ENCODE data around the gene DDX39A.
A peak's percentile ranks its signal among the peaks of the same experiment; 100 is the strongest.
"Not testable (repeated sequence)": the region's sequence is repeated elsewhere in the genome, so short reads cannot be mapped to it uniquely, and the experiment has no call there.

DDX39A gene

DNA sequence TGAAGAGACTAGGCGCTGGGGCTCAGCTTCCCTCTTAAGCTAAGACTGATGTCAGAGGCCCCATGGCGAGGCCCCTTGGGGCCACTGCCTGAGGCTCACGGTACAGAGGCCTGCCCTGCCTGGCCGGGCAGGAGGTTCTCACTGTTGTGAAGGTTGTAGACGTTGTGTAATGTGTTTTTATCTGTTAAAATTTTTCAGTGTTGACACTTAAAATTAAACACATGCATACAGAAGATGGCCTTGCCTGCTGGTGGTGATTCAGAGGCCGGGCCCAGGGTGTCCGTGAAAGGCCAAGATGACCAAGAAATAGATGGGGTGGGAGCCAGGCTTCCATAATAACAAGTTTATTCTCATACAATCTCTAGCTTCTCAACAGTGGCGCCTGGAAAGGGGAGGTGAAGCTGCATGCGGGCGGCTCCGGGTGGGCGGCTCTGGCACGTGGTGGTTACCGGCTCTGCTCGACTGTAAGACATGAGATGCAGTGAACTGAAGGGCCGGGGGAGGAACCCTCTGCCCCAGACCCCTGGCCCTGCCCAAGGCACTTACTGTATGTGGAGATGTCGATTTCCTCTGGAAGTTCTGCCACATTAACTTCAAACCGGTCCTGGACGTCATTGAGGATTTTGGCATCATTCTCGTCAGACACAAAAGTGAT is 10.5 kb downstream of the DDX39A start:
- no peak for DNase-seq (ENCODE audit: low spot score)

GRCh38 chr19:14407605-14408484 is 11.3 kb downstream of the DDX39A start:
- no peak for DNase-seq (ENCODE audit: low spot score)

GRCh38 chr19:14406645-14407401 is 12.3 kb downstream of the DDX39A start:
- DNase-seq (ENCODE audit: low spot score) = no peak

DNA sequence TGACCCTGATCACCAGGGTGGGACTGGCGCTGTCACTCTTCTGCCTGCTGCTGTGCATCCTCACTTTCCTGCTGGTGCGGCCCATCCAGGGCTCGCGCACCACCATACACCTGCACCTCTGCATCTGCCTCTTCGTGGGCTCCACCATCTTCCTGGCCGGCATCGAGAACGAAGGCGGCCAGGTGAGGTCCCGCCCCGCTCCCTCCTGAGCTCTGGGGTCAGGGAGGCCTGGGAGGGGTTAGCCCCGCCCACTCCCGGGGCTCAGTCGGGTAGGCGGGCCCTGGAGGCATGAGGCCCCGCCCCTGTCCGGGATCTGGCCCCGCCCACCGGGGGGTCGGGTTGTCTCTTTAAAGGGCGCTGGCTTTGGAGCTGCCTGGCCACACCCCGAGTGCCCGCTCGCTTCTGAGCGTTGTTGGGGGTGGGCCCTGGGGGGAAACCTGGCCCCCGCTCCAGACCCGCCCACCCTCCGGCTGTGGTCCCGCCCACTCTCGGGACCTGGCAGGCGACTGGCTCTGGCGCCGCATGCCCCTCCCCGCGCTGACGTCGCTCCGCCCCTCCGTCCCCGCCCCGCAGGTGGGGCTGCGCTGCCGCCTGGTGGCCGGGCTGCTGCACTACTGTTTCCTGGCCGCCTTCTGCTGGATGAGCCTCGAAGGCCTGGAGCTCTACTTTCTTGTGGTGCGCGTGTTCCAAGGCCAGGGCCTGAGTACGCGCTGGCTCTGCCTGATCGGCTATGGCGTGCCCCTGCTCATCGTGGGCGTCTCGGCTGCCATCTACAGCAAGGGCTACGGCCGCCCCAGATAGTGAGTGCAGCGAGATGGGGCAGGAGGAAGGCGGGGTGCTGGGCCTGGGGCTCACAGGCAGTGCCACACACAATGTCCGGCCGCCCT is 13.1 kb downstream of the DDX39A start:
- peak; percentile 67 for DNase-seq (ENCODE audit: low spot score)

DNA sequence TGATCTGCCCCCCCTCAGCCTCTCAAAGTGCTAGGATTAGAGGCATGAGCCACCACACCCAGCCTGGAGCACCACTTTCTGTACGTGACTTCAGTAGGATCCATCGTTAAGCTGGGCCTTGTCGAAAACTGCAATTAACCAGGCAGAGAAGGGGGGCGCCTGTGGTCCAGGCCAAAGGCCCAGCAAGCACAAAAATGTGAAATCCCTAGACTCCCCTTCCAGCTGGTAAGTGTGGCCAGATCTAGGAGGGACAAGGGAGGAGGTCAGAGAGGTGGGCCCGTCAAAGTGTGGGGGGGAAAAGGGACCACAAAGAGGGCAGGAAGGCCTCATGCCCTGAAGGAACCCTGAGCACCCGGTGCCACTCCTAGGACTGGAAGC is 13.8 kb downstream of the DDX39A start:
- DNase-seq (ENCODE audit: low spot score) = no peak

DNA sequence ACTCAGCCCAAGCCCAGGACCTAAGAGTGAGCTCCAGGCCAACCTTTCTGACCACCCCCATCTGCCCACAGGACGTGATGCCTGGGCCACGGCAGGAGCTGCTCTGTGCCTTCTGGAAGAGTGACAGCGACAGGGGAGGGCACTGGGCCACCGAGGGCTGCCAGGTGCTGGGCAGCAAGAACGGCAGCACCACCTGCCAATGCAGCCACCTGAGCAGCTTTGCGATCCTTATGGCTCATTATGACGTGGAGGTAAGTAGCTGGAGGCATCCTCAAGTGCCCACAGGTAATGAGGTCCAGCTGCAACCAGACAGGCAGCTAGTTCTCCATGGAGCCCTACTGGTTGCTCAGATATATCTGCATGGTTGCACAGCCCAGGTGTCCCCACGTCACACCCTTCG is 14.8 kb downstream of the DDX39A start:
- no peak for DNase-seq (ENCODE audit: low spot score)

- DNase-seq (ENCODE audit: low spot score) = not testable (repeated sequence)
Observed at GRCh38 chr19:14403145-14403930, 15.8 kb downstream of the DDX39A start.

GRCh38 chr19:14402332-14403144 is 16.6 kb downstream of the DDX39A start:
- DNase-seq (ENCODE audit: low spot score) = no peak

DNA sequence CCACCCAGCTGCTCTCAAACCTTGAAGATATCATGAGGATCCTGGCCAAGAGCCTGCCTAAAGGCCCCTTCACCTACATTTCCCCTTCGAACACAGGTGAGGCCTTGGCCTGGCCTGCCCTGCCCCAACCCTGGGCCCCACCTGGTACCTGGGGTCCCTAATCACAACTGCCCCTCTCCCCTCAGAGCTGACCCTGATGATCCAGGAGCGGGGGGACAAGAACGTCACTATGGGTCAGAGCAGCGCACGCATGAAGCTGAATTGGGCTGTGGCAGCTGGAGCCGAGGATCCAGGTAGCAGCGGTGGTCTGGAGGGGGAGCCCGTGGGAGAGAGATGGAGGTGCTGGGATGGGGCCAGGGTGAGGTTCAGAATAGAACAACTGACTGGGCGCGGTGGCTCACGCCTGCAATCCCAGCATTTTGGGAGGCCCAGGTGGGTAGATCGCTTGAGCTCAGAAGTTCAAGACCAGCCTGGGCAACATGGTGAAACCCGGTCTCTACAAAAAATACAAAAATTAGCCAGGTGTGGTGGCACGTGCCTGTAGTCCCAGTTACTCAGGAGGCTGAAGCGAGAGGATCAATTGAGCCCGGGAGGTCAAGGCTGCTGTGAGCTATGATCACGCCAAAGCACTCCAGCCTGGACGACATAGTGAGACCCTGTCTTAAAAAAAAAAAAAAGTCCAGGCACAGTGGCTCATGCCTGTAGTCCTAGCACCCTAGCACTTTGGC is 17.5 kb downstream of the DDX39A start:
- DNase-seq (ENCODE audit: low spot score) = no peak

DNA sequence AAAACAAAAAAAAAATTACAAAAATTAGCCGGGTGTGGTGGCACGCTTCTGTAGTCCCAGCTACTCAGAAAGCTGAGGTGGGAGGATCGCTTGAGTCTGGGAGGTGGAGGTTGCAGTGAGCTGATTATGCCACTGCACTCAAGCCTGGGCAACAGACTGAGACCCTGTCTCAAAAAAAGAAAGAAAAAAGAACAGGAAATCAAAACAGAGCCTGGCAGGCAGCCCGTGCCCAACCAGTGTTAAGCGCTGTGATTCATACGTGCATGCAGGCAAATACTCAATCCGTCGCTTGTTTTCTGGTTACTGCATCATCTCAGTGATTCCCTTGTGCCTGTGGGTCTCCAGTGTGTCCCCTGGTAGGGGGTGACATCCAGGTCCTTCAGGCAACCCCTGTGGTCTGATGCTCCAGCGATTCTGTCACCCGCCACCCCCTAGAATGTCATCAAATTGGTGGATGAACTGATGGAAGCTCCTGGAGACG is 18.1 kb downstream of the DDX39A start:
- DNase-seq (ENCODE audit: low spot score) = no peak

DNA sequence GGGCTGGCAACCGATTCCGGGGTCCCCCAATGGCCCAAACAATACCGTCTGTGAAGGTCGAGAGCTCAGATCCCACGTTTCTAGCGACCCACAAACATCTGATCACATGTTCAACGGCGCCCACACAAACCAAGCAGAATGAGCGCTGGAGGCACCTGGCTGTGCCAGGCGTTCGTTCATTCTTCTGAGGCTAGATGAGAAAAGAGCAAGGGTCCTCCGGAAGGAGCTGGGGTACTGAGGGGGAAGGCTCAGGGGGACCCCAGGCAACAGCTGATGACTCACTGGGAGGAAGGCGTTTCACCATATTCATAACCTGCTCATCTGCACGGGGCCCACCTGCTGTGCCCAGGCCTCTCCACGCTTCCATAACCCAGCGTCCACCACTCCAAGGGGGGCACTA is 22.0 kb downstream of the DDX39A start:
- not testable (repeated sequence) for DNase-seq (ENCODE audit: low spot score)

DNA sequence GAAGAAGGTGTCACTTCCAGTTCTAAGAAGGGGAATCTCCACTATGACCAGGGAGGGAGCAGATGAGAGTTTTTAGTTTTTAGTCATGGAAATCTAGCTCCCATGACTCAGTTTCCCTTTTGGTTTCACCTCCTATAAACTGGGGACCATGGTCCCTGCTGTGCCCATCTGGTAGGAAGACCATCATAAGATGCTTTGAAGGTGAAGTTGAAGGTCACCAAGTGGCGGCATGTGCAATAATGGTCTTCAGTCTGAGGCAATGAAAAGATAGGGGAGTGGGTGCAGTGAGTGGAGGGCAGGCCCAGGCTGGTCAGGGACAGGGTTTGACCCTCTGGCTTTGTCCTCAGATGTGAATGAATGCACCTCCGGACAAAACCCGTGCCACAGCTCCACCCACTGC is 22.4 kb downstream of the DDX39A start:
- not testable (repeated sequence) for DNase-seq (ENCODE audit: low spot score)

GRCh38 chr19:14395710-14396336 is 23.3 kb downstream of the DDX39A start:
- DNase-seq (ENCODE audit: low spot score) = no peak

- DNase-seq (ENCODE audit: low spot score) = no peak
Observed at GRCh38 chr19:14395262-14395661, 23.9 kb downstream of the DDX39A start.

DNA sequence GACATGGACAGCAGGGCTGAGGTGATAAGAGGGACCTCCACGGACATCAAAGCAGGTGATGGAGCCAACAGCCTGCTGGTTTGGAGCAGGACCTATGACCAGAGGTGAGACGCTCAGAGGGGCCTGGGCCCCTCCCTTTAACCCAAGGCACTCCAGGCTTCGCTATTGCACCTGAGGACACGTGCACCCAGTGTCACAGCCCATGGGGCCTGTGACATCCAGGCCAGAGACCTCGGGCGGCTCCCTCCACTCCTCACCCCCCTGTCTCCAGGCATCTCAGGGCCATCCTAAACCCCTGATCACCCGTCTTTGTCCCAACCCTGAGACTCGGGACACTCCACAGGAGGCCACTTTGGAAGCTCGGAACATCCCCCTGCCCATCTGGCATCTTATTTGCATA is 25.0 kb downstream of the DDX39A start:
- DNase-seq (ENCODE audit: low spot score) = no peak

GRCh38 chr19:14393329-14393728 is 25.8 kb downstream of the DDX39A start:
- no peak for DNase-seq (ENCODE audit: low spot score)

GRCh38 chr19:14391156-14391821 is 27.9 kb downstream of the DDX39A start:
- DNase-seq (ENCODE audit: low spot score) = no peak

- DNase-seq (ENCODE audit: low spot score) = no peak
Observed at GRCh38 chr19:14390548-14390947, 28.6 kb downstream of the DDX39A start.
